ENCODE measurements around the gene KRT2.

Gene KRT2

DNA sequence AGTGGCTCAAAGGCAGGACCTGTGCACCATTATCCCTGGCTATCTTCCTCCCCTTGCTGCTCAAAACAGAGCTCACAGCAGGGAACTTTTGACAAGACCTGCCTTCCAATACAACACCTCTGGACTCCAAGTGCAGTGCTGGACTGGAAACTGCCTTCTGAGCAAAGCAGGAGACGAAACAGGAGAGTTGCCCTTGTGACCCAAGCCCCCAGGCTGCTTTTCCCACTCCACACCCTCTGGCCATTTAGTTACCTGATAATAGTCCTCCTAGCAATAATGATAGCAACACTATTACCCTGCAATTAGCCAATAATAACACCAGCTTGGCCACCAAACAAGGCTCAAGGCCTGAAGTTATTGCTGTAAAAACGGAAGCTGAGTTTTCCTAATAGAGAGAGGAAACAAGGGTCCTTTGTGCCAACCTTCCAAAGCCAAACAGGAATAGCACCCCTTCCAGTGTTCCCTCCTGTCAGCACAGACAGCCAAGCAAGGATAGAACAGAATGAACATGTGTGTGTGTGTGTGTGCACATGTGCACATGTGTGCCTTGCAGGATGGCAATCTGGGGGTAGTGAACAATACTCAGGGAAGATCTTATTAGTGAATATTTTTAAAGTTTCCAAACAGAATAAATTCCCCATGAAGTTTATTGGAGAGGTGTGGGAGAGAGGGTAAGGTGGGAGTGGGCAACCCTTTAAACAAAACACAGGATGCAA, 24.5 kb downstream of the KRT2 start:
- no peak overlapping the region for H3K9ac ChIP-seq (ENCODE audit: low read depth, low read length)
- H3K27ac ChIP-seq (ENCODE audit: low read length) = no peak overlapping the region
- H3K36me3 ChIP-seq (ENCODE audit: insufficient read depth, low read depth, low read length) = no peaks in the 10 kb centered on the region
- H3K4me1 ChIP-seq (ENCODE audit: insufficient read depth, low read length) = no peaks in the 10 kb centered on the region
- no peak overlapping the region for H3K4me3 ChIP-seq (ENCODE audit: low read length)
- no peaks in the 10 kb centered on the region for H3K9me3 ChIP-seq (ENCODE audit: insufficient read depth, low read depth, low read length)
- H3K27me3 ChIP-seq (ENCODE audit: insufficient read depth, low read length) = no peaks in the 10 kb centered on the region; the same call in 1 of the 2 replicates

DNA sequence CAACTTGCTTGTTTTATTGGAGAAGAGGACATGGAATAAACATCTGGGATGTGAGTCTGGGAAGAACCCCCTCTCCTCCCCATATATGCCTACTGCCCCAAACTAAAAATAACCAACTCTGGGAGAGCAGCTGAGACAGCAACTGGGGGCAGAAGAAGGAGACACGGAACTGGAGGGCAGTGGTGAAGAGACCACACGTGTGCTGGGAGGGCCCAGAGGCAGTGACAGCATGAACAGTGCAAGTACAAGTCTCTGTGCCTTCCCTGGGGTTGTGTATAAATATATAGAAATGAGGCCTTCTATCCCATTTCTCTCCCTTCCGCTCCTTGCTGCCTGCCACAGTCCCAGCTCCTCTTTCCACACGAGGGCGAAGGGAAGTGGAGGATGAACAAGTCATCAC, 29.7 kb downstream of the KRT2 start:
- H3K9ac ChIP-seq (ENCODE audit: low read depth, low read length) = no peak overlapping the region
- no peaks in the 10 kb centered on the region for H3K27me3 ChIP-seq (ENCODE audit: insufficient read depth, low read length)
- H3K4me3 ChIP-seq (ENCODE audit: low read length) = no peak overlapping the region
- no peak overlapping the region for H3K27ac ChIP-seq (ENCODE audit: low read length)
- H3K9me3 ChIP-seq (ENCODE audit: insufficient read depth, low read depth, low read length) = no peaks in the 10 kb centered on the region
- no peaks in the 10 kb centered on the region for H3K4me1 ChIP-seq (ENCODE audit: insufficient read depth, low read length)
- no peaks in the 10 kb centered on the region for H3K36me3 ChIP-seq (ENCODE audit: insufficient read depth, low read depth, low read length)

DNA sequence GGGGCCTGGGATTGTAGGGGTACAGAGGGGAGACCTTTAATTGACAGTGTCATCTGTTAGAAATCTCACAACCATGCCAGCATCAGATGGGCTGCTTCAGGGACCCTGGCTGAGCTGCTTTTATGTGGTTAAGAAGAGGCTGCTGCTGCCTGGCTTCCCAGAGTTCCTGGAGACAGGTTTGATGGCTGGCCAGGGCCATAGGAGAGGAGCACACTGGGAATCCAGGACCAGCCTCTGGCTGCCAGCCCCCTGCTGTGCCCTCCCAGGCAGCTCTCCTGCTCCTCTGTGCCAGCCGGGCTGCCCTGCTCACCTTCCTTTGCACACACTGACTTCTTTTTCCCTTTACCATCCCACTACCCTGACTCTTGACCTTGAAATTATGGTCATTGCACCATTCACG, 33.1 kb downstream of the KRT2 start:
- no peaks in the 10 kb centered on the region for H3K4me1 ChIP-seq (ENCODE audit: insufficient read depth, low read length)
- no peaks in the 10 kb centered on the region; the same call in 1 of the 2 replicates for H3K27me3 ChIP-seq (ENCODE audit: insufficient read depth, low read length)

GRCh38 chr12:52618216-52618615, 33.8 kb downstream of the KRT2 start, which contains the start of gene KRT73:
Gene KRT73 (minus strand): TSS chr12:52618559. CDS start chr12:52618524, 35 bp downstream.
- Histone ChIP-seq H3K27me3 (ENCODE audit: insufficient read depth, low read length) (no peaks in the 10 kb centered on the region; the same call in 1 of the 2 replicates), H3K4me3 (ENCODE audit: low read length) (no peak within 1 kb of the TSS), H3K9ac (ENCODE audit: low read depth, low read length) (no peak within 1 kb of the TSS), H3K27ac (ENCODE audit: low read length) (no peak within 1 kb of the TSS), H3K4me1 (ENCODE audit: insufficient read depth, low read length) (no peaks in the 10 kb centered on the region), H3K9me3 (ENCODE audit: insufficient read depth, low read depth, low read length) (no peaks in the 10 kb centered on the region), H3K36me3 (ENCODE audit: insufficient read depth, low read depth, low read length) (no peaks in the 10 kb centered on the region)

More for the DNA sequence above, 33.1 kb downstream of the KRT2 start:
- H3K9me3 ChIP-seq (ENCODE audit: insufficient read depth, low read depth, low read length) = no peaks in the 10 kb centered on the region
- H3K4me3 ChIP-seq (ENCODE audit: low read length) = no peak overlapping the region
- H3K9ac ChIP-seq (ENCODE audit: low read depth, low read length) = no peak overlapping the region
- H3K27ac ChIP-seq (ENCODE audit: low read length) = no peak overlapping the region
- no peaks in the 10 kb centered on the region for H3K36me3 ChIP-seq (ENCODE audit: insufficient read depth, low read depth, low read length)

- Histone ChIP-seq H3K27me3 (ENCODE audit: insufficient read depth, low read length) (no peaks in the 10 kb centered on the region; the same call in 1 of the 2 replicates), H3K9me3 (ENCODE audit: insufficient read depth, low read depth, low read length) (no peaks in the 10 kb centered on the region), H3K4me1 (ENCODE audit: insufficient read depth, low read length) (no peaks in the 10 kb centered on the region), H3K27ac (ENCODE audit: low read length) (no peak overlapping the region), H3K36me3 (ENCODE audit: insufficient read depth, low read depth, low read length) (no peaks in the 10 kb centered on the region), H3K4me3 (ENCODE audit: low read length) (no peak overlapping the region), H3K9ac (ENCODE audit: low read depth, low read length) (no peak overlapping the region)
These were observed 34.6 kb downstream of the KRT2 start for GRCh38 chr12:52617403-52617785.

DNA sequence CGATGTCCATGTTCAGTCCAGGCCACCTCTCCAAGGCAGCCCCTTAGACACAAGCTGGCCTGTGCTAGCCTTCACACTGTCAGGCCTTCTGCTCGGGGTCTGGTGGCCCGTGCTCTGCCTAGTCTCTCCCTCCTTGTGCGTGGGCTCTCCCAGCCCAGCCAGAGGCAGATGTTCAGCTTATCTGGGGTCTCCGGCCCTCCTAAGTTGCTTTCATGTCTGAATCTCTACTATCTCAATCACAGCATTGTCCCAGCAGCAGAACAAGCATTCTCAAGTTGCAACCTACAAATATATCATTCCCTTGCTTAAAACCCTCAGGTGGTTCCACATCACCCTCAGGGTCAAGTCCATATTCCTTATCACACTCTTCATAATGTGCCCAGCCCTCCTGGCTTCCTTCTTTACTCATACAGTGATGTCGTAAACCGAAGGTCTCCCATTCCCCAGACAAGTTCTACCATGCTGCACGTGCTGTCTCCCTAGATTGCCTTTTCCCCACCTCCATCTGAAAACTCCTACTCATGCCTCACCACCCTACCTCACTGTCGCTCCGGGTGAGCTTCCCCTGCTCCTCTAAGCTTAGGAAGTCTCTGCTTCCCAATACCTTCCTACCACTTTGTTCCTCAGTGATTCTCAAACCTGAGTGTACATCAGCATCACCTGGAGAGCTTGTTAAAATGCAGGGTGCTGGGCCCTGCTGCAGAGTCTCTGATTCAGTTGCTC, 35.2 kb downstream of the KRT2 start:
- Histone ChIP-seq H3K9ac (ENCODE audit: low read depth, low read length) (no peak overlapping the region), H3K27me3 (ENCODE audit: insufficient read depth, low read length) (peaks cover under 1% of the 10 kb centered on the region), H3K27ac (ENCODE audit: low read length) (no peak overlapping the region), H3K36me3 (ENCODE audit: insufficient read depth, low read depth, low read length) (no peaks in the 10 kb centered on the region), H3K9me3 (ENCODE audit: insufficient read depth, low read depth, low read length) (no peaks in the 10 kb centered on the region), H3K4me1 (ENCODE audit: insufficient read depth, low read length) (no peaks in the 10 kb centered on the region), H3K4me3 (ENCODE audit: low read length) (no peak overlapping the region)

- H3K9ac ChIP-seq (ENCODE audit: low read depth, low read length) = no peak overlapping the region
- no peaks in the 10 kb centered on the region for H3K36me3 ChIP-seq (ENCODE audit: insufficient read depth, low read depth, low read length)
- H3K4me1 ChIP-seq (ENCODE audit: insufficient read depth, low read length) = no peaks in the 10 kb centered on the region
- H3K9me3 ChIP-seq (ENCODE audit: insufficient read depth, low read depth, low read length) = no peaks in the 10 kb centered on the region
- no peak overlapping the region for H3K4me3 ChIP-seq (ENCODE audit: low read length)
- no peak overlapping the region for H3K27ac ChIP-seq (ENCODE audit: low read length)
- H3K27me3 ChIP-seq (ENCODE audit: insufficient read depth, low read length) = peaks cover 10% of the 10 kb centered on the region
These were observed 36.1 kb downstream of the KRT2 start for GRCh38 chr12:52615912-52616311.

DNA sequence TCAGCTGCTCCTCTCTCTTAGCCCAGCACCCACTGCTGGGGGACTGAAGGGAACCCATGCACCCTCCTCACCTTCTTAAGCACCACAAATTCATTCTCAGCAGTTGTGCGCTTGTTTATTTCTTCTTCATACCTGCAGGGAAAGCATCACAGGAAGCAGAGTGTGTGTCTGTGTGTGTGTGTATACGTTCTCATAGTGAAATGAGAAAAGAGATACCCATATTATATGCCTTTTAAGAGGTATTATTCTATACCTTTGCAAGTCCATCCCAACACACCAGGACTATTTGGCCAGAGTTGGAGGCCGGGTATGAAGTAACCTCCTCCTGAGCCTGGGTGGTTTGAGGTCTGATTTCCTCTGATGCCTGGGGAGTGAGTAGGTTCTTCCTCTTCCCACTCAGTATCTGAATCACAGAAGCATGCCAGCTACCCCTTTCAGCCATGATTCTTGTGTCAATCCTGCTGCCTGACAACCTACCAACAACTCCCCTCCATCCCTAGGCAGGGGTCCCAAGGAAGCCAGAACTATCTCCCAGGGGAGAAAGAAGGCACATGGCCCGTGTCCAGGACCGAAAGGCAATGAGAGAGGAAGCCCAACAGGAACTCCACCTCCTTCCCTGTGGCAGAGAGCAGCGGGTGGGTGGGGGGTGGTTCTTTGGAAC, 36.7 kb downstream of the KRT2 start:
- H3K9me3 ChIP-seq (ENCODE audit: insufficient read depth, low read depth, low read length) = no peaks in the 10 kb centered on the region
- H3K9ac ChIP-seq (ENCODE audit: low read depth, low read length) = no peak overlapping the region
- H3K36me3 ChIP-seq (ENCODE audit: insufficient read depth, low read depth, low read length) = no peaks in the 10 kb centered on the region
- H3K27ac ChIP-seq (ENCODE audit: low read length) = no peak overlapping the region
- H3K4me1 ChIP-seq (ENCODE audit: insufficient read depth, low read length) = no peaks in the 10 kb centered on the region
- no peak overlapping the region for H3K4me3 ChIP-seq (ENCODE audit: low read length)
- H3K27me3 ChIP-seq (ENCODE audit: insufficient read depth, low read length) = peaks cover 14% of the 10 kb centered on the region

DNA sequence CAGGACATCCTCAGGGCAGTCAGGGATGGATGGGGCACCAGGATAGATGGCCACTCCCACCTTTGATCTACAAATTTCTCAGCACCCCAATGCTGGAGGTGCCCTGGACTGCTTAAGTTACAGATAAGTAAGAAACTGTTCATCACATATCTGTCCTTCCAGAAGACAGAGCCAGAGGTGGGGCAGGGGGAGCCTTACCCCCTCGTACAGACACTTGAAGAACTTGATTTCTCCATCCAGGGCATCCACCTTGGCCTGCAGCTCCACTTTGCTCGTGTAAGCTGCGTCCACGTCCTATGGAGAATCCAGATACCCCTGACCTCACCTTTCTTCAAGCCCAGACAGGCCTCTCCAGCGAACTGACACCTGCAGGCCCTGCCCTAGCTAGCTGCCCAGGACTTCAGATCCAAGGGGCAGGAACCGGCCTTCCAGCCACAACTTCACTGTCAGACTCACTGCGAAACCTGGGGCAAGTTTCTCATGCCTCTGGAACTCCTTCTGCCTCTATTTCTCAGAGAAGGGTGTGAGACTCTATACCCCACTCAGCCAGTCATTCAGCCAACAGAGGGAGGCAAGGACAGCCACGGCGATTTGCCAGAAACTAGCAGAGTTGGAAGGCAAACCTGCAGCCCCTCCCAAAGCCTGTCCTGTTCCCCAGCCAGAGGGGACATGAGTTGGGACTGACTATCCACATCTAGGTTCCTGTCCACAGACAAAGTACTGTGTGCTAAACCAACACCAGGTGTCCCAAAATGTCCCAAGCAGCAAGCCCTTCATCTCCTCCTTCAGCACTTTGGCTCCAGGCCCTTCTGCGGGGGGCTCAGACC, 37.4 kb downstream of the KRT2 start:
- Histone ChIP-seq H3K27ac (ENCODE audit: low read length) (no peak overlapping the region), H3K9ac (ENCODE audit: low read depth, low read length) (no peak overlapping the region), H3K4me1 (ENCODE audit: insufficient read depth, low read length) (no peaks in the 10 kb centered on the region), H3K4me3 (ENCODE audit: low read length) (no peak overlapping the region), H3K36me3 (ENCODE audit: insufficient read depth, low read depth, low read length) (no peaks in the 10 kb centered on the region), H3K27me3 (ENCODE audit: insufficient read depth, low read length) (peaks cover 14% of the 10 kb centered on the region), H3K9me3 (ENCODE audit: insufficient read depth, low read depth, low read length) (no peaks in the 10 kb centered on the region)

DNA sequence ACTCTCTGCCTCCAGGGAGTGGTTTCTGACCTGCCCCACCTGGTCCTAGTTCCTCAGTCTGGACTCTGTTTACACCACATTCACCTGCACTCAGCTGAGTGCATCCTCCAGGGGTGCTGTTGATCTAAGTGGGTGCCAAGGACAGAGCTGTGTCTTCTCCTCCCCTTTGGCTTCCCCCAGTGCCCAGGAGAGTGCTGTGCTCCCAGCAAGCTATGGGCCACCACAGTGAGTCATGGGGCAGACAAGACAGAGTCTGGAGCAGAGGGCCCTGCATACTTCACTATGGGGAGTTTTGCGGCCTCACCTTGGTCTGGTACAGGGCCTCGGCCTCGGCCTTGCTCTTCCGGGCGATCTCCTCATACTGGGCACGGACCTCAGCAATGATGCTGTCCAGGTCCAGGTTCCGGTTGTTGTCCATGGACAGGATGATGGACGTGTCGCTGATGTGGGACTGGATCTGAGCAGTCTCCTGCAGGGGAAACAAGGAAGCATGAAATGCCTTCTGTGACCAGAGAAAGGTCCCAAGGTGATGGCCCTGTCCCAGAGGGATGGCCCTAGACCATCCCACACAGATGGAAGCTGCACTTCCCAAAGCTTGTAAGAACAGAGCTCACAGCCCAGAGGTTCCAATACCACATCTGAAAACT, 38.5 kb downstream of the KRT2 start:
- Histone ChIP-seq H3K36me3 (ENCODE audit: insufficient read depth, low read depth, low read length) (no peaks in the 10 kb centered on the region), H3K27me3 (ENCODE audit: insufficient read depth, low read length) (peaks cover 14% of the 10 kb centered on the region), H3K9me3 (ENCODE audit: insufficient read depth, low read depth, low read length) (no peaks in the 10 kb centered on the region), H3K27ac (ENCODE audit: low read length) (no peak overlapping the region), H3K9ac (ENCODE audit: low read depth, low read length) (no peak overlapping the region), H3K4me3 (ENCODE audit: low read length) (no peak overlapping the region), H3K4me1 (ENCODE audit: insufficient read depth, low read length) (no peaks in the 10 kb centered on the region)
